CD14-positive monocyte (primary cell): Measurements from ENCODE around the gene GPX5. TPM values are rescaled to one million over a fixed set of nuclear protein-coding genes. Genes with fewer than 3 reads are reported as not detected.
A peak's percentile ranks its signal among the peaks of the same experiment; 100 is the strongest.

Experiments used
- DNase-seq, 3 donors: peaks; one replicate each; pipeline ENCODE4 v3.0.0-alpha.2; 2011 to 2022
- H2AFZ ChIP-seq: 2 replicates; pipeline ENCODE4 v1.6.0; 2012; ENCODE audit warnings: mild to moderate bottlenecking, low read depth, low read length, inconsistent platforms; ENCODE audit not compliant: insufficient read depth, poor library complexity, severe bottlenecking
- H3K27ac ChIP-seq, 2 donors: 1 replicate in 1 of 2; 2 replicates in 1 of 2; pipeline ENCODE4 v1.5.1; 2012 to 2013; ENCODE audit warnings: low read length in 2 of 2, control low read depth in 1 of 2, inconsistent platforms in 1 of 2, low read depth in 1 of 2, mild to moderate bottlenecking in 1 of 2
- H3K27me3 ChIP-seq, 2 donors: one replicate each; pipeline versions ENCODE4 v1.6.0 to v1.6.1; 2011 to 2013; ENCODE audit warnings: low read length in 2 of 2; ENCODE audit not compliant: control insufficient read depth in 2 of 2, insufficient read depth in 2 of 2
- H3K36me3 ChIP-seq, 2 donors: replicated peaks in 1 of 2; 1 replicate in 1 of 2; 2 replicates in 1 of 2; pipeline versions ENCODE4 v1.5.1 to v1.6.1; 2012 to 2013; ENCODE audit warnings: low read length in 2 of 2, control low read depth in 1 of 2, inconsistent platforms in 1 of 2, mild to moderate bottlenecking in 1 of 2; ENCODE audit not compliant: insufficient read depth in 2 of 2, control insufficient read depth in 1 of 2
- H3K4me1 ChIP-seq, 2 donors: 1 replicate in 1 of 2; 2 replicates in 1 of 2; pipeline versions ENCODE4 v1.5.1 to v1.6.1; 2012 to 2013; ENCODE audit warnings: low read length in 2 of 2, control low read depth in 1 of 2, inconsistent platforms in 1 of 2, mild to moderate bottlenecking in 1 of 2, moderate library complexity in 1 of 2; ENCODE audit not compliant: insufficient read depth in 2 of 2, control insufficient read depth in 1 of 2
- H3K4me2 ChIP-seq: replicated peaks from 2 replicates; pipeline ENCODE3; 2012; ENCODE audit warnings: low read length, moderate library complexity, mild to moderate bottlenecking; ENCODE audit not compliant: poor library complexity, severe bottlenecking; ENCODE audit errors: extremely low read depth
- H3K4me3 ChIP-seq, 3 experiments: fragments of 200-600 bp in 1 of 3; sonication (generic) in 1 of 3; replicated peaks in 1 of 3; 1 replicate in 2 of 3; 2 replicates in 1 of 3; pipeline ENCODE4 v1.5.1; 2011 to 2013; ENCODE audit warnings: low read length in 3 of 3, mild to moderate bottlenecking in 3 of 3, control low read depth in 2 of 3, low read depth in 2 of 3, inconsistent platforms in 1 of 3, moderate library complexity in 1 of 3
- H3K79me2 ChIP-seq: 2 replicates; pipeline ENCODE4 v1.6.0; 2012; ENCODE audit warnings: mild to moderate bottlenecking, control low read depth, inconsistent platforms, low read length, moderate library complexity; ENCODE audit not compliant: insufficient read depth
- H3K9ac ChIP-seq: 2 replicates; pipeline ENCODE4 v1.6.0; 2017; ENCODE audit warnings: low read length, mild to moderate bottlenecking; ENCODE audit not compliant: insufficient read depth, poor library complexity, severe bottlenecking
- H3K9me3 ChIP-seq, 2 donors: replicated peaks in 1 of 2; 1 replicate in 1 of 2; 2 replicates in 1 of 2; pipeline versions ENCODE4 v1.5.1 to v1.6.1; 2012 to 2013; ENCODE audit warnings: low read length in 2 of 2, control low read depth in 1 of 2; ENCODE audit not compliant: control insufficient read depth in 1 of 2, insufficient read depth in 1 of 2
- H4K20me1 ChIP-seq: 2 replicates; pipeline ENCODE4 v1.6.0; 2012; ENCODE audit warnings: mild to moderate bottlenecking, low read length, control low read depth, moderate library complexity; ENCODE audit not compliant: insufficient read depth
- H3K27ac Mint-ChIP-seq, 7 donors: one replicate each; pipeline ENCODE4 v1.8.0; 2020; ENCODE audit warnings: mild to moderate bottlenecking in 7 of 7, mixed read lengths in 7 of 7, moderate library complexity in 6 of 7, inconsistent platforms in 2 of 7
- H3K27me3 Mint-ChIP-seq, 3 donors: one replicate each; pipeline ENCODE4 v1.8.0; 2021 to 2022; ENCODE audit warnings: low read depth in 3 of 3, mild to moderate bottlenecking in 3 of 3, mixed read lengths in 3 of 3, moderate library complexity in 3 of 3, inconsistent platforms in 1 of 3
- H3K36me3 Mint-ChIP-seq, 2 donors: one replicate each; pipeline ENCODE4 v1.8.0; 2020; ENCODE audit warnings: mixed read lengths in 2 of 2, inconsistent platforms in 1 of 2, mild to moderate bottlenecking in 1 of 2
- H3K4me1 Mint-ChIP-seq: one replicate; pipeline ENCODE4 v1.8.0; 2020; ENCODE audit warnings: mild to moderate bottlenecking, mixed read lengths
- H3K4me3 Mint-ChIP-seq, 2 donors: one replicate each; pipeline ENCODE4 v1.8.0; 2020; ENCODE audit warnings: mild to moderate bottlenecking in 2 of 2, mixed read lengths in 2 of 2, moderate library complexity in 1 of 2
- H3K9me3 Mint-ChIP-seq, 7 donors: one replicate each; pipeline ENCODE4 v1.8.0; 2020 to 2022; ENCODE audit warnings: mixed read lengths in 7 of 7, mild to moderate bottlenecking in 6 of 7, moderate library complexity in 6 of 7, inconsistent platforms in 2 of 7
- WGBS: methylation state at CpG from one replicate; pipeline ENCODE4 v1.1.5; 2013; ENCODE audit warnings: missing lambda C conversion rate; ENCODE audit not compliant: insufficient coverage; 5-methylcytosine and 5-hydroxymethylcytosine counted together
- intact Hi-C, 2 donors: fragments of 100-400 bp; cut with micrococcal nuclease; formaldehyde crosslinking; loops; one replicate each; pipeline versions ENCODE4 v1.15.0 to v1.15.1; 2023
- polyA plus RNA-seq, 3 donors: library from polyadenylated mRNA; depleted of rRNA in 1 of 3; unstranded in 2 of 3; stranded (reverse) in 1 of 3; fragments of 300-500 nt in 2 of 3; fragments of >200 nt in 1 of 3; fragmentation: Illumina TruSeq in 2 of 3; gene quantifications; 1 replicate in 2 of 3; 2 replicates in 1 of 3; pipeline ENCODE4 v1.2.3, GENCODE V29; 2012 to 2021
- TF ChIP-seq, protein P1 (sequence below): fragments of 200-600 bp; IDR thresholded peaks from one replicate; pipeline ENCODE4 v1.8.0; 2022; ENCODE audit warnings: antibody characterized with exemption, mild to moderate bottlenecking

Gene GPX5
- polyA plus RNA-seq, 3 donors = not detected

DNA sequence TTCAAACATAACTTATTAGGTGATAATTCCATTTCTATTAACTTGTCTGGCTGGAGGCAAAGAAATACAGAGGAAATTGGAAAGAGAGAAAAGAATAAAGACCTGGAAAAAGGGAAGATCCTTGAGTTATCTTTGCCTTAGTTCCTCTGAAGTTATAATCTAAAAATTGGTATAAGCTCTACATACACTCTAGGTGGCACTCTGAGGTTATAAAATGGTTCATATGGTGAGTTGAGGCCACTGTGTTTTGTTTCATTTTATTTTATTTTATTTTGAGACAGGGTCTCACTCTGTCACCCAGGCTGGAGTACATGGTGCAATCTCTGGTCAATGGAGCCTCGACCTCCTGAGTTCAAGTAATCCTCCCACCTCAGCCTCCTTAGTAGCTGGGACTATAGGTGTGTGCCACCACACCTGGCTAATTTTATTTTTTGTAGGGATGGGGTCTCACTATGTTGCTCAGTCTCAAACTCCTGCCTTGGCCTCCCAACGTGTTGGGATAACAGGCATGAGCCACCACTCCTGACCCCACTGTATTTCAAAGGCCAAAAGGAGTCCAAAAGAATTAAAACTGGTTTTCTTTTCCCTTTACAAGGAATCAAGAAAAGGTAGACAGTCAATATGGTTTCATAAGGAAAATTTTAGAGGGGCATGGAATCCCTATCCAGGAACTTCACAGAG is 29.4 kb upstream of the GPX5 start:
- DNase-seq = no peak
- Histone ChIP-seq H3K4me3 (no peak overlapping the region), H4K20me1 (no peaks in the 10 kb centered on the region), H3K27me3 (peaks cover 9 to 10% of the 10 kb centered on the region in 2 donors), H3K36me3 (no peaks in the 10 kb centered on the region), H3K27ac (no peak overlapping the region), H3K9me3 (no peaks in the 10 kb centered on the region), H3K4me2 (no peak overlapping the region), H3K79me2 (no peaks in the 10 kb centered on the region), H2AFZ (no peak overlapping the region), H3K9ac (no peak overlapping the region), H3K4me1 (no peaks in the 10 kb centered on the region)
- TF ChIP-seq, protein P1, sequence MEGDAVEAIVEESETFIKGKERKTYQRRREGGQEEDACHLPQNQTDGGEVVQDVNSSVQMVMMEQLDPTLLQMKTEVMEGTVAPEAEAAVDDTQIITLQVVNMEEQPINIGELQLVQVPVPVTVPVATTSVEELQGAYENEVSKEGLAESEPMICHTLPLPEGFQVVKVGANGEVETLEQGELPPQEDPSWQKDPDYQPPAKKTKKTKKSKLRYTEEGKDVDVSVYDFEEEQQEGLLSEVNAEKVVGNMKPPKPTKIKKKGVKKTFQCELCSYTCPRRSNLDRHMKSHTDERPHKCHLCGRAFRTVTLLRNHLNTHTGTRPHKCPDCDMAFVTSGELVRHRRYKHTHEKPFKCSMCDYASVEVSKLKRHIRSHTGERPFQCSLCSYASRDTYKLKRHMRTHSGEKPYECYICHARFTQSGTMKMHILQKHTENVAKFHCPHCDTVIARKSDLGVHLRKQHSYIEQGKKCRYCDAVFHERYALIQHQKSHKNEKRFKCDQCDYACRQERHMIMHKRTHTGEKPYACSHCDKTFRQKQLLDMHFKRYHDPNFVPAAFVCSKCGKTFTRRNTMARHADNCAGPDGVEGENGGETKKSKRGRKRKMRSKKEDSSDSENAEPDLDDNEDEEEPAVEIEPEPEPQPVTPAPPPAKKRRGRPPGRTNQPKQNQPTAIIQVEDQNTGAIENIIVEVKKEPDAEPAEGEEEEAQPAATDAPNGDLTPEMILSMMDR = no peak
- Mint-ChIP-seq H3K27me3 (peaks cover 28 to 36% (median 30%) of the 10 kb centered on the region in 3 donors), H3K4me3 (no peak overlapping the region), H3K4me1 (no peaks in the 10 kb centered on the region), H3K27ac (peak overlapping the region in 1 of 7 donors; percentile 68), H3K9me3 (peaks cover 0 to 3% (median 0%) of the 10 kb centered on the region in 7 donors), H3K36me3 (no peaks in the 10 kb centered on the region)
- no CpG with 5 or more reads among the region's 2 CpGs for WGBS
- intact Hi-C loops = no loop called here

DNA sequence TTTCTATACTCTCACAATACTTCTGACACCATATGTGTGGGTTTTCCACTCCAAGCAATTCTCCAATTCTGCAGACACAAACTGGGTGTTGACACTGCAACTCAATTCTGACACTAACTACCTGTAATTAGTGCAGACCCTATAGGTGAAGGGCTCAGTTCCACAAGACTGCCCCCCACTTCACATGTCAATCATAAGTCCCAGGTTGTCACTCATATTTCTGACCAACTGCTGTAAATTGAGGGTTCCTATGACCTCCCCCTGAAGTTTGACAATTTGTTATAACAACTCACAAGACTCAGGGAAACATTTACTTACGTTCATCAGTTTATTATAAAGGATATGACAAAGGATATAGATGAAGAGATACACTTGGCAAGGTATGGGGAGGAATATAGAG is 28.4 kb upstream of the GPX5 start:
- Histone ChIP-seq H3K27ac (no peak overlapping the region), H4K20me1 (no peaks in the 10 kb centered on the region), H3K9me3 (no peaks in the 10 kb centered on the region), H3K36me3 (no peaks in the 10 kb centered on the region), H3K9ac (no peak overlapping the region), H3K27me3 (peaks cover 0 to 5% of the 10 kb centered on the region in 2 donors), H3K4me1 (no peaks in the 10 kb centered on the region), H3K79me2 (no peaks in the 10 kb centered on the region), H3K4me2 (no peak overlapping the region), H3K4me3 (no peak overlapping the region), H2AFZ (no peak overlapping the region)
- no peaks in the 10 kb centered on the region for H3K36me3 Mint-ChIP-seq
- H3K4me3 Mint-ChIP-seq = no peak overlapping the region
- intact Hi-C loops = no loop called here
- H3K27me3 Mint-ChIP-seq = peaks cover 18 to 27% (median 22%) of the 10 kb centered on the region in 3 donors
- no CpG with 5 or more reads among the region's 1 CpG for WGBS
- H3K27ac Mint-ChIP-seq = no peak overlapping the region
- no peak for DNase-seq
- no peaks in the 10 kb centered on the region for H3K4me1 Mint-ChIP-seq
- TF ChIP-seq, protein P1 = no peak
- peaks cover under 1 to 8% (median 5%) of the 10 kb centered on the region in 7 donors for H3K9me3 Mint-ChIP-seq
